T47D (cell line): Measurements from ENCODE around the gene ALKBH8.
"Not testable (repeated sequence)": the region's sequence is repeated elsewhere in the genome, so short reads cannot be mapped to it uniquely, and the experiment has no call there.

Experiments
- DNase-seq, 2 experiments: peaks; one replicate each; pipeline versions ENCODE4 v3.0.0 to v3.0.0-alpha.2; 2011 to 2012; ENCODE audit warnings: low read depth in 1 of 2, low spot score in 1 of 2
- JUND ChIP-seq: IDR thresholded peaks from 2 replicates; pipeline ENCODE4 v1.6.1; 2012; ENCODE audit warnings: low read depth
- in situ Hi-C: cut with HindIII; loops from 2 replicates; pipeline ENCODE4 v1.10.0; 2016; ENCODE audit warnings: low sequenced_read_pairs, low pct_unique_long_range_greater_than_20kb

The ALKBH8 gene

GRCh38 chr11:107526197-107526596 is 39.3 kb downstream of the ALKBH8 start:
- no peak for DNase-seq
- TF ChIP-seq JUND = no peak
- in situ Hi-C loops = no loop called here

- TF ChIP-seq JUND = no peak
- DNase-seq = no peak
- in situ Hi-C loops = no loop called here
Observed at GRCh38 chr11:107508858-107509244, 56.7 kb downstream of the ALKBH8 start.

- in situ Hi-C loops = no loop called here
- no peak for DNase-seq
- no peak for TF ChIP-seq JUND
Observed at GRCh38 chr11:107508201-107508857, 57.2 kb downstream of the ALKBH8 start.

- no peak for TF ChIP-seq JUND
- in situ Hi-C loops = no loop called here
- DNase-seq = no peak
Observed at GRCh38 chr11:107505647-107506225, 59.8 kb downstream of the ALKBH8 start.

GRCh38 chr11:107504981-107505380 is 60.6 kb downstream of the ALKBH8 start:
- DNase-seq = no peak
- TF ChIP-seq JUND = no peak
- in situ Hi-C loops = no loop called here

- DNase-seq = no peak
- in situ Hi-C loops = no loop called here
- TF ChIP-seq JUND = no peak
Observed at GRCh38 chr11:107501713-107502112, 63.8 kb downstream of the ALKBH8 start.

- DNase-seq, in situ Hi-C loops: not testable (repeated sequence)
Observed at GRCh38 chr11:107497371-107497770, 68.2 kb downstream of the ALKBH8 start.

GRCh38 chr11:107496011-107496410 is 69.5 kb downstream of the ALKBH8 start:
- in situ Hi-C loops = no loop called here
- DNase-seq = peak in 1 of 2 experiments; percentile 31
- no peak for TF ChIP-seq JUND

GRCh38 chr11:107494055-107494454 is 71.5 kb downstream of the ALKBH8 start:
- TF ChIP-seq JUND = no peak
- peak; percentile 15 to 66 for DNase-seq
- in situ Hi-C loops = no loop called here

GRCh38 chr11:107493117-107493516 is 72.4 kb downstream of the ALKBH8 start:
- no peak for TF ChIP-seq JUND
- in situ Hi-C loops = no loop called here
- DNase-seq = no peak

- in situ Hi-C loops = no loop called here
- no peak for TF ChIP-seq JUND
- DNase-seq = no peak
Observed at GRCh38 chr11:107490836-107491235, 74.7 kb downstream of the ALKBH8 start.

- in situ Hi-C loops = no loop called here
- TF ChIP-seq JUND = no peak
- DNase-seq = no peak
Observed at GRCh38 chr11:107482234-107482633, 83.3 kb downstream of the ALKBH8 start.

- no peak for DNase-seq
- no peak for TF ChIP-seq JUND
- in situ Hi-C loops = no loop called here
Observed at GRCh38 chr11:107478922-107479321, 86.6 kb downstream of the ALKBH8 start.

- no peak for DNase-seq
- in situ Hi-C loops = no loop called here
- TF ChIP-seq JUND = no peak
Observed at GRCh38 chr11:107477820-107478219, 87.7 kb downstream of the ALKBH8 start.
